DND-41 (cell line): ENCODE measurements around the gene RYR3.

Source experiments
- CTCF ChIP-seq: IDR thresholded peaks from 2 replicates; pipeline ENCODE4 v1.5.1; 2012; ENCODE audit warnings: borderline replicate concordance, low read length, moderate library complexity, mild to moderate bottlenecking; ENCODE audit not compliant: poor library complexity, severe bottlenecking; ENCODE audit errors: extremely low read depth
- EZH2 ChIP-seq: IDR thresholded peaks from 3 replicates; pipeline ENCODE4 v1.6.1; 2012; ENCODE audit warnings: borderline replicate concordance, low read depth, mild to moderate bottlenecking, moderate library complexity, low read length, inconsistent platforms; ENCODE audit not compliant: severe bottlenecking

GRCh38 chr15:33458421-33458820 lies 147.7 kb downstream of the RYR3 start:
- TF ChIP-seq CTCF (no peak), EZH2 (no peak)
